ENCODE data around the gene ALKBH5. TPM values are rescaled to one million over a fixed set of nuclear protein-coding genes. Genes with fewer than 3 reads are reported as not detected.
A peak's percentile ranks its signal among the peaks of the same experiment; 100 is the strongest.

ALKBH5 gene
- total RNA-seq (58.3 TPM), polyA plus RNA-seq (48.5 TPM)
- long read RNA-seq, donor 1 = 0 reads
- long read RNA-seq, donor 2 = 0 reads
- long read RNA-seq, donor 3, transcript ALKBH5-201 (4 exons, 2,748 nt) = major isoform, 15 of 24 reads
- long read RNA-seq, donor 3, partial matches to known transcripts = 8 of 24 reads
- long read RNA-seq, donor 3, other reads (novel, unspliced or antisense) = 0 of 24 reads
- long read RNA-seq, donor 4, partial matches to known transcripts = 0 of 2 reads
- long read RNA-seq, donor 4, other reads (novel, unspliced or antisense) = 0 of 2 reads
- long read RNA-seq, donor 5, transcript ALKBH5-201 (4 exons, 2,748 nt) = major isoform, 10 of 38 reads
- long read RNA-seq, donor 5, partial matches to known transcripts = 28 of 38 reads
- long read RNA-seq, donor 5, other reads (novel, unspliced or antisense) = 0 of 38 reads
- long read RNA-seq, donor 6, transcript ALKBH5-201 (4 exons, 2,748 nt) = major isoform, 12 of 12 reads
- long read RNA-seq, donor 6, partial matches to known transcripts = 0 of 12 reads
- long read RNA-seq, donor 6, other reads (novel, unspliced or antisense) = 0 of 12 reads
- long read RNA-seq, donor 7, transcript ALKBH5-201 (4 exons, 2,748 nt) = major isoform, 6 of 8 reads
- long read RNA-seq, donor 7, partial matches to known transcripts = 0 of 8 reads
- long read RNA-seq, donor 7, other reads (novel, unspliced or antisense) = 0 of 8 reads
- long read RNA-seq, donor 8, transcript ALKBH5-201 (4 exons, 2,748 nt) = major isoform, 7 of 7 reads
- long read RNA-seq, donor 8, partial matches to known transcripts = 0 of 7 reads
- long read RNA-seq, donor 8, other reads (novel, unspliced or antisense) = 0 of 7 reads
- long read RNA-seq, donor 9, transcript ALKBH5-201 (4 exons, 2,748 nt) = major isoform, 7 of 7 reads
- long read RNA-seq, donor 9, partial matches to known transcripts = 0 of 7 reads
- long read RNA-seq, donor 9, other reads (novel, unspliced or antisense) = 0 of 7 reads
- long read RNA-seq, donor 10, transcript ALKBH5-201 (4 exons, 2,748 nt) = major isoform, 13 of 19 reads
- long read RNA-seq, donor 10, partial matches to known transcripts = 6 of 19 reads
- long read RNA-seq, donor 10, other reads (novel, unspliced or antisense) = 0 of 19 reads

- Histone ChIP-seq H3K27ac (ENCODE audit: low read depth in 1 of 2, low read length in 1 of 2) (peak within 1 kb of the TSS; percentile 98 to 99), H3K4me1 (ENCODE audit: control insufficient read depth in 2 of 2, insufficient read depth in 2 of 2, low read length in 2 of 2) (peaks cover 37 to 45% of the 10 kb centered on the region in 2 donors), H3K27me3 (ENCODE audit: control insufficient read depth in 2 of 2, insufficient read depth in 1 of 2, low read length in 1 of 2) (no peaks in the 10 kb centered on the region), H3K4me3 (ENCODE audit: low read length in 2 of 2) (peak within 1 kb of the TSS; percentile 78), H3K36me3 (ENCODE audit: control insufficient read depth in 2 of 2, insufficient read depth in 2 of 2, low read length in 1 of 2) (peaks cover 16 to 21% of the 10 kb centered on the region in 2 donors), H3K9me3 (ENCODE audit: control insufficient read depth in 2 of 2, insufficient read depth in 1 of 2, low read length in 1 of 2) (peaks cover 2 to 4% of the 10 kb centered on the region in 2 donors)
- peak; percentile 94 to 99 (median 98) for DNase-seq (ENCODE audit: low read depth in 6 of 9, low spot score in 9 of 9)
- WGBS = under 1% methylated on average over 98 of the region's 98 CpGs
These were observed at the start of gene ALKBH5 for GRCh38 chr17:18183334-18184142. Gene ALKBH5 (plus strand): TSS chr17:18183828. CDS start chr17:18184244, 416 bp downstream.

GRCh38 chr17:18136357-18136756 is 47.3 kb upstream of the ALKBH5 start:
- H3K9me3 ChIP-seq (ENCODE audit: control insufficient read depth in 2 of 2, insufficient read depth in 1 of 2, low read length in 1 of 2) = peaks cover 0 to 2% of the 10 kb centered on the region in 2 donors
- no peak for DNase-seq (ENCODE audit: low read depth in 6 of 9, low spot score in 9 of 9)
- H3K27me3 ChIP-seq (ENCODE audit: control insufficient read depth in 2 of 2, insufficient read depth in 1 of 2, low read length in 1 of 2) = peaks cover 0 to 2% of the 10 kb centered on the region in 2 donors
- H3K36me3 ChIP-seq (ENCODE audit: control insufficient read depth in 2 of 2, insufficient read depth in 2 of 2, low read length in 1 of 2) = no peaks in the 10 kb centered on the region
- H3K4me1 ChIP-seq (ENCODE audit: control insufficient read depth in 2 of 2, insufficient read depth in 2 of 2, low read length in 2 of 2) = peaks cover 0 to 6% of the 10 kb centered on the region in 2 donors
- 92% methylated on average over 19 of the region's 19 CpGs for WGBS
- H3K27ac ChIP-seq (ENCODE audit: low read depth in 1 of 2, low read length in 1 of 2) = no peak overlapping the region
- H3K4me3 ChIP-seq (ENCODE audit: low read length in 2 of 2) = no peak overlapping the region

- no peak for DNase-seq (ENCODE audit: low read depth in 6 of 9, low spot score in 9 of 9)
- H3K9me3 ChIP-seq (ENCODE audit: control insufficient read depth in 2 of 2, insufficient read depth in 1 of 2, low read length in 1 of 2) = peaks cover 0 to 2% of the 10 kb centered on the region in 2 donors
- 94% methylated on average over 8 of the region's 8 CpGs for WGBS
- H3K4me3 ChIP-seq (ENCODE audit: low read length in 2 of 2) = no peak overlapping the region
- peaks cover 0 to 6% of the 10 kb centered on the region in 2 donors for H3K4me1 ChIP-seq (ENCODE audit: control insufficient read depth in 2 of 2, insufficient read depth in 2 of 2, low read length in 2 of 2)
- no peaks in the 10 kb centered on the region for H3K36me3 ChIP-seq (ENCODE audit: control insufficient read depth in 2 of 2, insufficient read depth in 2 of 2, low read length in 1 of 2)
- H3K27ac ChIP-seq (ENCODE audit: low read depth in 1 of 2, low read length in 1 of 2) = no peak overlapping the region
- H3K27me3 ChIP-seq (ENCODE audit: control insufficient read depth in 2 of 2, insufficient read depth in 1 of 2, low read length in 1 of 2) = peaks cover 0 to 2% of the 10 kb centered on the region in 2 donors
These were observed 45.4 kb upstream of the ALKBH5 start for GRCh38 chr17:18138065-18138749.

GRCh38 chr17:18139092-18139491 is 44.5 kb upstream of the ALKBH5 start:
- Histone ChIP-seq H3K27me3 (ENCODE audit: control insufficient read depth in 2 of 2, insufficient read depth in 1 of 2, low read length in 1 of 2) (peaks cover 0 to 6% of the 10 kb centered on the region in 2 donors), H3K4me1 (ENCODE audit: control insufficient read depth in 2 of 2, insufficient read depth in 2 of 2, low read length in 2 of 2) (peaks cover 0 to 6% of the 10 kb centered on the region in 2 donors), H3K27ac (ENCODE audit: low read depth in 1 of 2, low read length in 1 of 2) (no peak overlapping the region), H3K36me3 (ENCODE audit: control insufficient read depth in 2 of 2, insufficient read depth in 2 of 2, low read length in 1 of 2) (no peaks in the 10 kb centered on the region), H3K4me3 (ENCODE audit: low read length in 2 of 2) (no peak overlapping the region), H3K9me3 (ENCODE audit: control insufficient read depth in 2 of 2, insufficient read depth in 1 of 2, low read length in 1 of 2) (peaks cover 0 to 2% of the 10 kb centered on the region in 2 donors)
- DNase-seq (ENCODE audit: low read depth in 6 of 9, low spot score in 9 of 9) = no peak
- WGBS = 96% methylated on average over 2 of the region's 2 CpGs

GRCh38 chr17:18139498-18139897 is 44.1 kb upstream of the ALKBH5 start:
- Histone ChIP-seq H3K4me1 (ENCODE audit: control insufficient read depth in 2 of 2, insufficient read depth in 2 of 2, low read length in 2 of 2) (peaks cover 0 to 6% of the 10 kb centered on the region in 2 donors), H3K27me3 (ENCODE audit: control insufficient read depth in 2 of 2, insufficient read depth in 1 of 2, low read length in 1 of 2) (peaks cover 0 to 6% of the 10 kb centered on the region in 2 donors), H3K36me3 (ENCODE audit: control insufficient read depth in 2 of 2, insufficient read depth in 2 of 2, low read length in 1 of 2) (no peaks in the 10 kb centered on the region), H3K9me3 (ENCODE audit: control insufficient read depth in 2 of 2, insufficient read depth in 1 of 2, low read length in 1 of 2) (peaks cover 0 to 2% of the 10 kb centered on the region in 2 donors), H3K27ac (ENCODE audit: low read depth in 1 of 2, low read length in 1 of 2) (no peak overlapping the region), H3K4me3 (ENCODE audit: low read length in 2 of 2) (no peak overlapping the region)
- WGBS = 88% methylated on average over 14 of the region's 14 CpGs
- DNase-seq (ENCODE audit: low read depth in 6 of 9, low spot score in 9 of 9) = no peak

- H3K4me3 ChIP-seq (ENCODE audit: low read length in 2 of 2) = no peak overlapping the region
- 90% methylated on average over 3 of the region's 3 CpGs for WGBS
- no peaks in the 10 kb centered on the region for H3K36me3 ChIP-seq (ENCODE audit: control insufficient read depth in 2 of 2, insufficient read depth in 2 of 2, low read length in 1 of 2)
- H3K9me3 ChIP-seq (ENCODE audit: control insufficient read depth in 2 of 2, insufficient read depth in 1 of 2, low read length in 1 of 2) = peaks cover 0 to 2% of the 10 kb centered on the region in 2 donors
- no peak for DNase-seq (ENCODE audit: low read depth in 6 of 9, low spot score in 9 of 9)
- H3K27me3 ChIP-seq (ENCODE audit: control insufficient read depth in 2 of 2, insufficient read depth in 1 of 2, low read length in 1 of 2) = peaks cover 0 to 6% of the 10 kb centered on the region in 2 donors
- peaks cover 0 to 6% of the 10 kb centered on the region in 2 donors for H3K4me1 ChIP-seq (ENCODE audit: control insufficient read depth in 2 of 2, insufficient read depth in 2 of 2, low read length in 2 of 2)
- no peak overlapping the region for H3K27ac ChIP-seq (ENCODE audit: low read depth in 1 of 2, low read length in 1 of 2)
These were observed 43.7 kb upstream of the ALKBH5 start for GRCh38 chr17:18139949-18140348.

- WGBS = 73% methylated on average over 3 of the region's 3 CpGs
- Histone ChIP-seq H3K36me3 (ENCODE audit: control insufficient read depth in 2 of 2, insufficient read depth in 2 of 2, low read length in 1 of 2) (no peaks in the 10 kb centered on the region), H3K4me3 (ENCODE audit: low read length in 2 of 2) (no peak overlapping the region), H3K4me1 (ENCODE audit: control insufficient read depth in 2 of 2, insufficient read depth in 2 of 2, low read length in 2 of 2) (peaks cover 0 to 6% of the 10 kb centered on the region in 2 donors), H3K9me3 (ENCODE audit: control insufficient read depth in 2 of 2, insufficient read depth in 1 of 2, low read length in 1 of 2) (peaks cover 0 to 2% of the 10 kb centered on the region in 2 donors), H3K27ac (ENCODE audit: low read depth in 1 of 2, low read length in 1 of 2) (no peak overlapping the region), H3K27me3 (ENCODE audit: control insufficient read depth in 2 of 2, insufficient read depth in 1 of 2, low read length in 1 of 2) (peaks cover 0 to 6% of the 10 kb centered on the region in 2 donors)
- DNase-seq (ENCODE audit: low read depth in 6 of 9, low spot score in 9 of 9) = no peak
These were observed 43.0 kb upstream of the ALKBH5 start for GRCh38 chr17:18140648-18141047.
